Spleen (tissue), 11 donors: ENCODE measurements around the gene MMP7. TPM values are rescaled to one million over a fixed set of nuclear protein-coding genes. Genes with fewer than 3 reads are reported as not detected.

Experiments used
- DNase-seq: peaks from one replicate; pipeline ENCODE4 v3.0.0-alpha.2; 2020
- H3K27ac ChIP-seq, 8 donors: fragments of 200-600 bp; sonication (generic) in 7 of 8; 1 replicate in 4 of 8; 2 replicates in 4 of 8; pipeline versions ENCODE4 v1.5.0 to v1.8.0; 2016 to 2021; ENCODE audit warnings: inconsistent platforms in 4 of 8, mild to moderate bottlenecking in 4 of 8, moderate library complexity in 1 of 8
- H3K27me3 ChIP-seq, 7 donors: fragments of 200-600 bp; sonication (generic) in 6 of 7; replicated peaks in 1 of 7; 1 replicate in 4 of 7; 2 replicates in 3 of 7; pipeline versions ENCODE4 v1.5.0 to v1.8.0; 2016 to 2021; ENCODE audit warnings: inconsistent platforms in 3 of 7, mild to moderate bottlenecking in 1 of 7
- H3K36me3 ChIP-seq, 6 donors: fragments of 200-600 bp; sonication (generic) in 5 of 6; 1 replicate in 4 of 6; 2 replicates in 2 of 6; pipeline versions ENCODE4 v1.5.0 to v1.8.0; 2016 to 2021; ENCODE audit warnings: inconsistent platforms in 2 of 6
- H3K4me1 ChIP-seq, 6 donors: fragments of 200-600 bp; sonication (generic) in 5 of 6; 1 replicate in 3 of 6; 2 replicates in 3 of 6; pipeline versions ENCODE4 v1.5.0 to v1.8.0; 2016 to 2021; ENCODE audit warnings: inconsistent platforms in 3 of 6
- H3K4me3 ChIP-seq, 8 donors: fragments of 200-600 bp; sonication (generic) in 7 of 8; 1 replicate in 4 of 8; 2 replicates in 4 of 8; pipeline versions ENCODE4 v1.5.0 to v1.8.0; 2016 to 2021; ENCODE audit warnings: inconsistent platforms in 4 of 8, mild to moderate bottlenecking in 4 of 8, moderate library complexity in 2 of 8
- H3K9me3 ChIP-seq, 8 donors: fragments of 200-600 bp; sonication (generic) in 7 of 8; 1 replicate in 4 of 8; 2 replicates in 4 of 8; pipeline versions ENCODE4 v1.5.0 to v1.8.0; 2016 to 2021; ENCODE audit warnings: inconsistent platforms in 4 of 8
- POLR2A ChIP-seq, 3 donors: fragments of 450-650 bp; IDR thresholded peaks; one replicate each; pipeline ENCODE4 v1.5.1; 2017; ENCODE audit warnings: antibody characterized with exemption in 3 of 3, mild to moderate bottlenecking in 1 of 3
- POLR2AphosphoS5 ChIP-seq, 3 donors: sonication (generic); formaldehyde crosslinking; IDR thresholded peaks; one replicate each; pipeline ENCODE4 v1.5.1; 2017; ENCODE audit warnings: antibody characterized with exemption in 3 of 3
- WGBS, 5 donors: extraction: QIAGEN DNeasy Blood & Tissue Kit in 3 of 5; methylation state at CpG; one replicate each; pipeline versions ENCODE4 v1.1.5 to v1.1.7; 2013 to 2018; 5-methylcytosine and 5-hydroxymethylcytosine counted together
- intact Hi-C: fragments of 100-400 bp; cut with DNase I; formaldehyde crosslinking; loops from one replicate; pipeline ENCODE4 v1.15.0; 2023; ENCODE audit warnings: low total_unique reads
- polyA plus RNA-seq, 3 donors: library from polyadenylated mRNA; stranded (reverse); fragments of 200-250 nt; gene quantifications; one replicate each; pipeline ENCODE4 v1.2.1, GENCODE V29; 2013
- total RNA-seq, 7 donors: library from RNA; depleted of rRNA in 3 of 7; stranded (reverse); fragments of >200 nt in 3 of 7; fragmentation: NEBNext Ultra II Directional in 4 of 7; extraction: Animal tissue kit (Norgen Biotek cat#: 25700) in 4 of 7; gene quantifications; one replicate each; pipeline versions ENCODE4 v1.1.0 to v1.2.1, GENCODE V29; 2016 to 2021
- TF ChIP-seq, protein P1 (sequence below), 11 experiments: fragments of 200-600 bp in 7 of 11; fragments of 450-650 bp in 4 of 11; sonication (generic) in 4 of 11; IDR thresholded peaks in 8 of 11; conservative IDR thresholded peaks in 3 of 11; 1 replicate in 7 of 11; 2 replicates in 4 of 11; pipeline versions ENCODE4 v1.4.0 to v1.8.0; 2016 to 2021; ENCODE audit warnings: antibody characterized with exemption in 11 of 11, inconsistent platforms in 4 of 11, mild to moderate bottlenecking in 1 of 11
- donor health status: healthy with polysubstance abuse.
- donor health status: DM: no; HTN: no; CAD: no; lungs with moderate emphysema.
- donor health status: DM: no; HTN: no; CAD: no.
- donor health status: Bipolar disorder and iron deficiency.
- donor health status: healthy.
- donor health status: DM: no; HTN: no; CAD: no.
- donor health status: DM: yes; HTN: yes; CAD: no.

MMP7 gene
- total and polyA plus RNA-seq, 10 donors = 0.34 to 0.63 (median 0.59) TPM; not detected in 7

DNA sequence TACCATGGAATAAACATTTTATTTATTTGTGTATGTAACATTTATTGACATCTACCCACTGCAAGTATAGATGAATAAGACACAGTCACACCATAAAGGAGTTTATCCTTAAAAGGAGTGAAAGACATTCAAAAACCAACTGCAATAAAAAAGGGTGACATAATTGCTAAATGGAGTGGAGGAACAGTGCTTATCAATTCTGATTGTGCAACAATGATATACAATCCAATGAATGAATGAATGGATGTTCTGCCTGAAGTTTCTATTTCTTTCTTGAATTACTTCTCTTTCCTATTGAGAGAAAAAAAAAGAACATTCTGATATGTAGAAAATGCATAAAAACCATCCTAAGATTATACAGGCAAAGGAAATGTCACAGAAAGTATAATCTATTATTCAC, 10.0 kb downstream of the MMP7 start:
- Histone ChIP-seq H3K9me3 (no peaks in the 10 kb centered on the region), H3K27me3 (no peaks in the 10 kb centered on the region), H3K36me3 (no peaks in the 10 kb centered on the region), H3K27ac (no peak overlapping the region), H3K4me1 (peaks cover 0 to 7% (median 0%) of the 10 kb centered on the region in 6 donors), H3K4me3 (no peak overlapping the region)
- DNase-seq = no peak
- no peak for TF ChIP-seq POLR2AphosphoS5 (IDR thresholded peaks at IDR 0.05)
- TF ChIP-seq, protein P1, sequence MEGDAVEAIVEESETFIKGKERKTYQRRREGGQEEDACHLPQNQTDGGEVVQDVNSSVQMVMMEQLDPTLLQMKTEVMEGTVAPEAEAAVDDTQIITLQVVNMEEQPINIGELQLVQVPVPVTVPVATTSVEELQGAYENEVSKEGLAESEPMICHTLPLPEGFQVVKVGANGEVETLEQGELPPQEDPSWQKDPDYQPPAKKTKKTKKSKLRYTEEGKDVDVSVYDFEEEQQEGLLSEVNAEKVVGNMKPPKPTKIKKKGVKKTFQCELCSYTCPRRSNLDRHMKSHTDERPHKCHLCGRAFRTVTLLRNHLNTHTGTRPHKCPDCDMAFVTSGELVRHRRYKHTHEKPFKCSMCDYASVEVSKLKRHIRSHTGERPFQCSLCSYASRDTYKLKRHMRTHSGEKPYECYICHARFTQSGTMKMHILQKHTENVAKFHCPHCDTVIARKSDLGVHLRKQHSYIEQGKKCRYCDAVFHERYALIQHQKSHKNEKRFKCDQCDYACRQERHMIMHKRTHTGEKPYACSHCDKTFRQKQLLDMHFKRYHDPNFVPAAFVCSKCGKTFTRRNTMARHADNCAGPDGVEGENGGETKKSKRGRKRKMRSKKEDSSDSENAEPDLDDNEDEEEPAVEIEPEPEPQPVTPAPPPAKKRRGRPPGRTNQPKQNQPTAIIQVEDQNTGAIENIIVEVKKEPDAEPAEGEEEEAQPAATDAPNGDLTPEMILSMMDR (IDR thresholded peaks at IDR 0.05 in 8 of 11, conservative IDR thresholded peaks at IDR 0.05 in 3 of 11) = no peak
- TF ChIP-seq POLR2A (IDR thresholded peaks at IDR 0.05) = no peak
- intact Hi-C loops = no loop called here

DNA sequence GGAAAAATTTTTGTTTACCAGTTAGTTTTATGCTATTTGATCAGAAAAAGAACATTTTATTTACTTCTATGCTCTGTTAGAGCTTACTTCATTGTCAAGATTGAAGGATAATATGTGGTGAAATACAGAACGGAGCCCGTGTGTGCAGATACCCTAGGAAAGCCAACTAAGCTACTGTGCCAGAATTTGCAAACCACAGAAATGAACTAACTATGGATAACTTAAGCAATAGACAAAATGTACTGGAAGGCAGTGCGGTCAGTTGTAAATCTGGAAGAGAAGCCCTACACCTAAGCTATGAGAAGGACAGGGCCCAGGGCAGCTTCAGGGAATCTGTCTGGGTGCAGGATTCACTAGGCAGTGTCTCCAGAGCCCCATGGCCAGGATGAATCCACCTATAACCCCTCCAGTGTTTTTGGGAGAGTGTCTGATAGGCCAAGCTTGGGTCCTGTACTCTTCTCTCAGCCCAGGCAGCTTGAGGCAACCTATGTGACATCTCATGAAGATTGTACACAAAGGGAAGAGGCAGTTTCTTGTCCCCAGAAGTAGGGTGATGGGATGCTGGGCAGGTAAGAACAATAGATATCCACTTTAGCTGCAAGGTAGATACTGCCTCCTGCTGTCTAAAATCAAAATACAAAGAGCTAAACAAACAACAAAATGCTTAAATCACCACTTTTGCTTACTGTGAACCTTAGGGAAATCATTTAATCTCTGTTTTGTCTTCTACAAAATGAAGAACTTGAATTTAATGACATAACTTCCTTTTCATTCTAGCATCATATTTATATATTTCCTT, 12.1 kb downstream of the MMP7 start:
- intact Hi-C loops = no loop called here
- Histone ChIP-seq H3K27me3 (no peaks in the 10 kb centered on the region), H3K27ac (no peak overlapping the region), H3K36me3 (no peaks in the 10 kb centered on the region), H3K4me3 (no peak overlapping the region), H3K9me3 (no peaks in the 10 kb centered on the region), H3K4me1 (peaks cover 0 to 7% (median 0%) of the 10 kb centered on the region in 6 donors)
- TF ChIP-seq, protein P1 (IDR thresholded peaks at IDR 0.05 in 8 of 11, conservative IDR thresholded peaks at IDR 0.05 in 3 of 11) = no peak
- TF ChIP-seq POLR2A (IDR thresholded peaks at IDR 0.05) (no peak), POLR2AphosphoS5 (IDR thresholded peaks at IDR 0.05) (no peak)
- 71 to 97% (median 82%) methylated on average over 3 of the region's 3 CpGs for WGBS, 5 donors
- no peak for DNase-seq

DNA sequence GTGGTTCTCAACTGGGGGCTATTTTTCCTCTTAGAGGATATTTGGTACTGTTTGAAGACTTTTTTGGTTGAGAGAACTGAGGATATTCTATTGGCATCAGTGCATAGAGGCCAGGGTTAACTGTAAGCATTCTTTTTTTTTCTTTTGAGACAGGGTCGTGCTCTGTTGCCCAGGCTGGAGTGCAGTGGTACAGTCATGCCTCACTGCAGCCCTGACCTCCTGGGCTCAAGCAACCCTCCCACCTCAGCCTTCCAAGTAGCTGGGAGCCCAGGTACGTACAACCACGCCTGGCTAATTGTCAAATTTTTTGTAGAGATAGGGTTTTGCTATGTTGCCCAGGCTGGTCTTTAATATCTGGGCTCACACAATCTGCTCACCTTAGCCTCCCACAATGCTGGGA, 12.9 kb downstream of the MMP7 start:
- DNase-seq = no peak
- TF ChIP-seq POLR2A (IDR thresholded peaks at IDR 0.05) = no peak
- WGBS, 5 donors = 75 to 87% (median 78%) methylated on average over 3 of the region's 3 CpGs
- intact Hi-C loops = no loop called here
- Histone ChIP-seq H3K4me3 (no peak overlapping the region), H3K4me1 (peaks cover 0 to 3% (median 0%) of the 10 kb centered on the region in 6 donors), H3K27ac (no peak overlapping the region), H3K36me3 (no peaks in the 10 kb centered on the region), H3K9me3 (no peaks in the 10 kb centered on the region), H3K27me3 (no peaks in the 10 kb centered on the region)

DNA sequence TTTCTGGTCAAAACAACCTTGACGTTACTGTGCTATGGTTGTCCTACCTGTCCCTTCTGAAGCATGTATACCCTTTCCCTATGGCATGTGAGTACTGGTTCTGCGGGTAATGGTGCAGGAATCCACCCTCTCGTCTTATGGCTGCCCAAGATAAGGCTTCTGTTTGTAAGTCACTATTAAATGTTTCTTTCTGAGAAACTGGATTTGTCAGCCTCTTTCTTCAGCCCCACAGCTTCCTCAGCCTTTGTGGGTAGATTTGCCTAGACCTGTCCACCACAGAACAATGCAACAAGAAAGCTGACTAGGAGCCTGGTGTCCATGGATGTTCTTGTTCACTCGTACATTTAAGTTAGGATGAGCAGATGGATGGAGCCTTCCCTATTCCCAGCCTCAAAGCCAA, 14.4 kb downstream of the MMP7 start:
- 90 to 98% (median 94%) methylated on average over 4 of the region's 4 CpGs for WGBS, 5 donors
- Histone ChIP-seq H3K36me3 (no peaks in the 10 kb centered on the region), H3K27ac (no peak overlapping the region), H3K4me3 (no peak overlapping the region), H3K9me3 (no peaks in the 10 kb centered on the region), H3K4me1 (no peaks in the 10 kb centered on the region), H3K27me3 (no peaks in the 10 kb centered on the region)
- no peak for TF ChIP-seq POLR2AphosphoS5 (IDR thresholded peaks at IDR 0.05)
- no peak for TF ChIP-seq POLR2A (IDR thresholded peaks at IDR 0.05)
- TF ChIP-seq, protein P1 (IDR thresholded peaks at IDR 0.05 in 8 of 11, conservative IDR thresholded peaks at IDR 0.05 in 3 of 11) = no peak
- intact Hi-C loops = no loop called here
- no peak for DNase-seq
